ENCODE results near the gene DLL3. TPM values are rescaled to one million over a fixed set of nuclear protein-coding genes. Genes with fewer than 3 reads are reported as not detected.

Gene DLL3
- total RNA-seq, 1 donor from 2014 or later, result 0.62 TPM

GRCh38 chr19:39525205-39525604 lies 26.5 kb downstream of the DLL3 start:
- no peak overlapping the region for H3K4me3 Mint-ChIP-seq (ENCODE audit: unreplicated experiment)
- DNase-seq (ENCODE audit: extremely low spot score, unreplicated experiment), result no peak
- H3K4me1 Mint-ChIP-seq (ENCODE audit: unreplicated experiment), result peaks cover 3% of the 10 kb centered on the region
- no peaks in the 10 kb centered on the region for H3K9me3 Mint-ChIP-seq (ENCODE audit: unreplicated experiment)
- no peak for TF ChIP-seq CTCF (IDR thresholded peaks at IDR 0.05)
- H3K36me3 Mint-ChIP-seq (ENCODE audit: unreplicated experiment), result peaks cover 4% of the 10 kb centered on the region
- no peaks in the 10 kb centered on the region for H3K27me3 Mint-ChIP-seq (ENCODE audit: unreplicated experiment)
- H3K27ac Mint-ChIP-seq (ENCODE audit: unreplicated experiment), result no peak overlapping the region

GRCh38 chr19:39531834-39532232 lies 33.1 kb downstream of the DLL3 start:
- no peak for DNase-seq (ENCODE audit: extremely low spot score, unreplicated experiment)
- Mint-ChIP-seq H3K36me3 (ENCODE audit: unreplicated experiment) (peaks cover 4% of the 10 kb centered on the region), H3K27me3 (ENCODE audit: unreplicated experiment) (no peaks in the 10 kb centered on the region), H3K9me3 (ENCODE audit: unreplicated experiment) (no peaks in the 10 kb centered on the region), H3K27ac (ENCODE audit: unreplicated experiment) (peak overlapping the region; percentile 86), H3K4me1 (ENCODE audit: unreplicated experiment) (peaks cover 18% of the 10 kb centered on the region), H3K4me3 (ENCODE audit: unreplicated experiment) (peak overlapping the region; percentile 90)
- TF ChIP-seq CTCF (IDR thresholded peaks at IDR 0.05), result no peak

- peak; percentile 94 for TF ChIP-seq CTCF (IDR thresholded peaks at IDR 0.05)
- H3K36me3 Mint-ChIP-seq (ENCODE audit: unreplicated experiment), result peaks cover 4% of the 10 kb centered on the region
- peak; percentile 98 for DNase-seq (ENCODE audit: extremely low spot score, unreplicated experiment)
- peak within 1 kb of the TSS; percentile 86 for H3K27ac Mint-ChIP-seq (ENCODE audit: unreplicated experiment)
- H3K4me3 Mint-ChIP-seq (ENCODE audit: unreplicated experiment), result peak within 1 kb of the TSS; percentile 90
- peaks cover 18% of the 10 kb centered on the region for H3K4me1 Mint-ChIP-seq (ENCODE audit: unreplicated experiment)
- no peaks in the 10 kb centered on the region for H3K9me3 Mint-ChIP-seq (ENCODE audit: unreplicated experiment)
- no peaks in the 10 kb centered on the region for H3K27me3 Mint-ChIP-seq (ENCODE audit: unreplicated experiment)
Measured at GRCh38 chr19:39532233-39533002, 33.7 kb downstream of the DLL3 start, which contains the start of gene EID2B. Gene EID2B (minus strand): TSS chr19:39532852. CDS start chr19:39532802, 50 bp downstream.

GRCh38 chr19:39533003-39533512 lies 34.3 kb downstream of the DLL3 start:
- Mint-ChIP-seq H3K9me3 (ENCODE audit: unreplicated experiment) (no peaks in the 10 kb centered on the region), H3K27me3 (ENCODE audit: unreplicated experiment) (no peaks in the 10 kb centered on the region), H3K36me3 (ENCODE audit: unreplicated experiment) (peaks cover 4% of the 10 kb centered on the region), H3K4me3 (ENCODE audit: unreplicated experiment) (peak overlapping the region; percentile 90), H3K27ac (ENCODE audit: unreplicated experiment) (no peak overlapping the region), H3K4me1 (ENCODE audit: unreplicated experiment) (peaks cover 20% of the 10 kb centered on the region)
- no peak for DNase-seq (ENCODE audit: extremely low spot score, unreplicated experiment)
- TF ChIP-seq CTCF (IDR thresholded peaks at IDR 0.05), result no peak

GRCh38 chr19:39533791-39534190 lies 35.0 kb downstream of the DLL3 start:
- Mint-ChIP-seq H3K4me3 (ENCODE audit: unreplicated experiment) (no peak overlapping the region), H3K4me1 (ENCODE audit: unreplicated experiment) (peaks cover 25% of the 10 kb centered on the region), H3K9me3 (ENCODE audit: unreplicated experiment) (no peaks in the 10 kb centered on the region), H3K27ac (ENCODE audit: unreplicated experiment) (no peak overlapping the region), H3K27me3 (ENCODE audit: unreplicated experiment) (no peaks in the 10 kb centered on the region), H3K36me3 (ENCODE audit: unreplicated experiment) (no peaks in the 10 kb centered on the region)
- no peak for TF ChIP-seq CTCF (IDR thresholded peaks at IDR 0.05)
- no peak for DNase-seq (ENCODE audit: extremely low spot score, unreplicated experiment)

Measured in osteocyte (in vitro differentiated cells).